WTC11 (cell line): ENCODE results near the gene SYT7. TPM values are rescaled to one million over a fixed set of nuclear protein-coding genes. Genes with fewer than 3 reads are reported as not detected.

Experiments used
- ATAC-seq: fragments of 200-7000 bp; cut with Tn5 transposase; 2 replicates; pipeline ENCODE4 v1.10.0; 2021; ENCODE audit warnings: mild to moderate bottlenecking, moderate library complexity
- CTCF ChIA-PET: fragments of 300-600 bp; sonication (Branson Sonifier 250); formaldehyde crosslinking; loops from one replicate; lab custom pipeline; 2021; ENCODE audit warnings: antibody characterized with exemption; lab: Charles Lee
- POLR2A ChIA-PET: fragments of 350-600 bp; sonication (Branson Sonifier 250); formaldehyde crosslinking; loops from one replicate; lab custom pipeline; 2021; ENCODE audit warnings: antibody characterized with exemption; lab: Charles Lee
- DNase-seq: peaks from one replicate; pipeline ENCODE4 v3.0.0; 2021; ENCODE audit warnings: low spot score
- H3K27ac Mint-ChIP-seq: 2 replicates; pipeline ENCODE4 v1.8.0; 2021; ENCODE audit warnings: mixed read lengths
- H3K27me3 Mint-ChIP-seq: 2 replicates; pipeline ENCODE4 v1.8.0; 2021; ENCODE audit warnings: low read depth, mild to moderate bottlenecking, moderate library complexity, mixed read lengths
- H3K36me3 Mint-ChIP-seq: 2 replicates; pipeline ENCODE4 v1.8.0; 2021; ENCODE audit warnings: mixed read lengths
- H3K4me1 Mint-ChIP-seq: 2 replicates; pipeline ENCODE4 v1.8.0; 2022; ENCODE audit warnings: mixed read lengths
- H3K4me3 Mint-ChIP-seq: 2 replicates; pipeline ENCODE4 v1.8.0; 2021; ENCODE audit warnings: mild to moderate bottlenecking, moderate library complexity, mixed read lengths
- H3K9me3 Mint-ChIP-seq: 2 replicates; pipeline ENCODE4 v1.8.0; 2021; ENCODE audit warnings: mixed read lengths
- ATF1 ChIP-seq: sonication (generic); formaldehyde crosslinking; IDR thresholded peaks from 2 replicates; pipeline ENCODE4 v1.8.1; 2023; ENCODE audit warnings: mild to moderate bottlenecking, moderate library complexity, missing genetic modification reagents
- CREM ChIP-seq: sonication (generic); formaldehyde crosslinking; IDR thresholded peaks from 2 replicates; pipeline ENCODE4 v1.8.1; 2022; ENCODE audit warnings: mild to moderate bottlenecking, missing genetic modification reagents, moderate library complexity
- ESRRA ChIP-seq: sonication (generic); formaldehyde crosslinking; IDR thresholded peaks from 2 replicates; pipeline ENCODE4 v1.8.1; 2022; ENCODE audit warnings: mild to moderate bottlenecking, missing genetic modification reagents, borderline replicate concordance
- IRF2 ChIP-seq: sonication (generic); formaldehyde crosslinking; IDR thresholded peaks from 2 replicates; pipeline ENCODE4 v1.8.0; 2022; ENCODE audit warnings: low read depth, missing genetic modification reagents, borderline replicate concordance
- OVOL2 ChIP-seq: fragments of 250-450 bp; sonication (Bioruptor Pico); IDR thresholded peaks from 2 replicates; pipeline ENCODE4 v1.9.0; 2021; ENCODE audit warnings: mild to moderate bottlenecking, borderline replicate concordance
- RORB ChIP-seq: fragments of 250-450 bp; sonication (Bioruptor Pico); IDR thresholded peaks from 2 replicates; pipeline ENCODE4 v1.9.0; 2021; ENCODE audit warnings: mild to moderate bottlenecking
- SP1 ChIP-seq: sonication (generic); formaldehyde crosslinking; conservative IDR thresholded peaks from 2 replicates; pipeline ENCODE4 v1.8.1; 2022; ENCODE audit warnings: missing genetic modification reagents
- TEAD4 ChIP-seq: sonication (generic); formaldehyde crosslinking; IDR thresholded peaks from 2 replicates; pipeline ENCODE4 v1.8.0; 2022; ENCODE audit warnings: mild to moderate bottlenecking, missing genetic modification reagents
- TP53 ChIP-seq: sonication (generic); formaldehyde crosslinking; IDR thresholded peaks from 2 replicates; pipeline ENCODE4 v1.8.1; 2023; ENCODE audit warnings: mild to moderate bottlenecking, missing genetic modification reagents
- ZNF121 ChIP-seq: sonication (generic); formaldehyde crosslinking; IDR thresholded peaks from 2 replicates; pipeline ENCODE4 v1.8.0; 2023; ENCODE audit warnings: missing genetic modification reagents
- ZNF138 ChIP-seq: sonication (generic); formaldehyde crosslinking; conservative IDR thresholded peaks from 2 replicates; pipeline ENCODE4 v1.8.1; 2022; ENCODE audit warnings: mild to moderate bottlenecking, moderate library complexity, missing genetic modification reagents
- ZNF416 ChIP-seq: fragments of 250-450 bp; sonication (Bioruptor Pico); IDR thresholded peaks from 2 replicates; pipeline ENCODE4 v1.9.0; 2021; ENCODE audit warnings: mild to moderate bottlenecking, inconsistent platforms
- ZNF423 ChIP-seq: fragments of 250-450 bp; sonication (Bioruptor Pico); IDR thresholded peaks from 2 replicates; pipeline ENCODE4 v2.1.2; 2022; ENCODE audit warnings: mild to moderate bottlenecking, moderate library complexity
- total RNA-seq: library from RNA; stranded (reverse); gene quantifications from 3 replicates; pipeline ENCODE4 v1.2.3, GENCODE V29; 2021
- TF ChIP-seq, protein P1 (sequence below): fragments of 250-450 bp; sonication (Bioruptor Pico); IDR thresholded peaks from 2 replicates; pipeline ENCODE4 v1.9.0; 2021; ENCODE audit warnings: mild to moderate bottlenecking
- TF ChIP-seq, protein P2 (sequence below): sonication (generic); formaldehyde crosslinking; IDR thresholded peaks from 2 replicates; pipeline ENCODE4 v1.8.0; 2022; ENCODE audit warnings: mild to moderate bottlenecking, missing genetic modification reagents
- TF ChIP-seq, protein P3 (sequence below): fragments of 250-450 bp; sonication (Bioruptor Pico); IDR thresholded peaks from 2 replicates; pipeline ENCODE4 v1.8.0; 2021; ENCODE audit warnings: mild to moderate bottlenecking
- TF ChIP-seq, protein P4 (sequence below): sonication (generic); formaldehyde crosslinking; IDR thresholded peaks from 2 replicates; pipeline ENCODE4 v1.8.1; 2022; ENCODE audit warnings: low read depth, missing genetic modification reagents, borderline replicate concordance
- TF ChIP-seq, protein P5 (sequence below): sonication (generic); formaldehyde crosslinking; IDR thresholded peaks from 2 replicates; pipeline ENCODE4 v1.8.0; 2023; ENCODE audit warnings: mild to moderate bottlenecking, missing genetic modification reagents

Gene SYT7
- total RNA-seq, 1 experiment from 2014 or later = 12.5 TPM

DNA sequence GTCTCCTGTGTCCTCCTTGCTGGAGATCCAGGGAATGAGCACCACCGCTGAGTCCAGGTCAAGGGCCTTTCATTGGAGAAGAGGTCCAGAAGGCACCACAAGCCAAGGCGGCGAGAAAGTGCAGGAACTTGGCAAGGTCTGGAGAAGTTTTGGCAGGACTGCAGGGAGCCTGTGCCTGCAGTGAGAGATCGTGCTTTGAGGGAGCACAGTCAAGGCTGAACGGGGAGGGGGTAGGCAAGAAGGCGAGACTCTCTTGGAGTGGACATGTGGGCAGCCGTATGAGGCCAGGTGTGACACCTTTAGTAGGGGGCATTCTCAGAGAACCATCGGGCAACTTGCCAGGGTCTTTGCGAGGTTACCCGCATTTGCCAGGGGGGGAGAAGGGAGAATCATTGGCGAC, 41.9 kb downstream of the SYT7 start:
- H3K4me1 Mint-ChIP-seq = peaks cover 43% of the 10 kb centered on the region
- DNase-seq = no peak
- no peaks in the 10 kb centered on the region for H3K27me3 Mint-ChIP-seq
- no peak for ATAC-seq
- H3K4me3 Mint-ChIP-seq = no peak overlapping the region
- no peaks in the 10 kb centered on the region for H3K9me3 Mint-ChIP-seq
- 0 out of 2 replicates have a peak overlapping the region, but pooled peaks have one; percentile 8 for H3K27ac Mint-ChIP-seq
- ChIA-PET CTCF (interaction anchor here (1.3 to 11.4 kb wide), 10 partner anchors 9 to 100 kb away, joined by 3 to 174 read pairs (median 6); partner anchors contain the start of gene LRRC10B), POLR2A (no interaction called here)
- H3K36me3 Mint-ChIP-seq = no peaks in the 10 kb centered on the region
- TF ChIP-seq OVOL2 (CRISPR knock-in tag) (no peak), ATF1 (no peak), ZNF416 (no peak), ZNF121 (CRISPR knock-in tag) (no peak), TP53 (CRISPR knock-in tag) (no peak), RORB (CRISPR knock-in tag) (no peak), TEAD4 (CRISPR knock-in tag) (no peak), IRF2 (CRISPR knock-in tag) (no peak), ZNF138 (no peak), CREM (no peak), SP1 (CRISPR knock-in tag) (no peak), ZNF423 (CRISPR knock-in tag) (no peak)
- TF ChIP-seq, protein P1, sequence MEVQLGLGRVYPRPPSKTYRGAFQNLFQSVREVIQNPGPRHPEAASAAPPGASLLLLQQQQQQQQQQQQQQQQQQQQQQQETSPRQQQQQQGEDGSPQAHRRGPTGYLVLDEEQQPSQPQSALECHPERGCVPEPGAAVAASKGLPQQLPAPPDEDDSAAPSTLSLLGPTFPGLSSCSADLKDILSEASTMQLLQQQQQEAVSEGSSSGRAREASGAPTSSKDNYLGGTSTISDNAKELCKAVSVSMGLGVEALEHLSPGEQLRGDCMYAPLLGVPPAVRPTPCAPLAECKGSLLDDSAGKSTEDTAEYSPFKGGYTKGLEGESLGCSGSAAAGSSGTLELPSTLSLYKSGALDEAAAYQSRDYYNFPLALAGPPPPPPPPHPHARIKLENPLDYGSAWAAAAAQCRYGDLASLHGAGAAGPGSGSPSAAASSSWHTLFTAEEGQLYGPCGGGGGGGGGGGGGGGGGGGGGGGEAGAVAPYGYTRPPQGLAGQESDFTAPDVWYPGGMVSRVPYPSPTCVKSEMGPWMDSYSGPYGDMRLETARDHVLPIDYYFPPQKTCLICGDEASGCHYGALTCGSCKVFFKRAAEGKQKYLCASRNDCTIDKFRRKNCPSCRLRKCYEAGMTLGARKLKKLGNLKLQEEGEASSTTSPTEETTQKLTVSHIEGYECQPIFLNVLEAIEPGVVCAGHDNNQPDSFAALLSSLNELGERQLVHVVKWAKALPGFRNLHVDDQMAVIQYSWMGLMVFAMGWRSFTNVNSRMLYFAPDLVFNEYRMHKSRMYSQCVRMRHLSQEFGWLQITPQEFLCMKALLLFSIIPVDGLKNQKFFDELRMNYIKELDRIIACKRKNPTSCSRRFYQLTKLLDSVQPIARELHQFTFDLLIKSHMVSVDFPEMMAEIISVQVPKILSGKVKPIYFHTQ = no peak
- TF ChIP-seq, protein P2, sequence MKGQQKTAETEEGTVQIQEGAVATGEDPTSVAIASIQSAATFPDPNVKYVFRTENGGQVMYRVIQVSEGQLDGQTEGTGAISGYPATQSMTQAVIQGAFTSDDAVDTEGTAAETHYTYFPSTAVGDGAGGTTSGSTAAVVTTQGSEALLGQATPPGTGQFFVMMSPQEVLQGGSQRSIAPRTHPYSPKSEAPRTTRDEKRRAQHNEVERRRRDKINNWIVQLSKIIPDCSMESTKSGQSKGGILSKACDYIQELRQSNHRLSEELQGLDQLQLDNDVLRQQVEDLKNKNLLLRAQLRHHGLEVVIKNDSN (CRISPR knock-in tag) = no peak
- TF ChIP-seq, protein P3, sequence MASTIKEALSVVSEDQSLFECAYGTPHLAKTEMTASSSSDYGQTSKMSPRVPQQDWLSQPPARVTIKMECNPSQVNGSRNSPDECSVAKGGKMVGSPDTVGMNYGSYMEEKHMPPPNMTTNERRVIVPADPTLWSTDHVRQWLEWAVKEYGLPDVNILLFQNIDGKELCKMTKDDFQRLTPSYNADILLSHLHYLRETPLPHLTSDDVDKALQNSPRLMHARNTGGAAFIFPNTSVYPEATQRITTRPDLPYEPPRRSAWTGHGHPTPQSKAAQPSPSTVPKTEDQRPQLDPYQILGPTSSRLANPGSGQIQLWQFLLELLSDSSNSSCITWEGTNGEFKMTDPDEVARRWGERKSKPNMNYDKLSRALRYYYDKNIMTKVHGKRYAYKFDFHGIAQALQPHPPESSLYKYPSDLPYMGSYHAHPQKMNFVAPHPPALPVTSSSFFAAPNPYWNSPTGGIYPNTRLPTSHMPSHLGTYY (CRISPR knock-in tag) = no peak
- TF ChIP-seq, protein P4, sequence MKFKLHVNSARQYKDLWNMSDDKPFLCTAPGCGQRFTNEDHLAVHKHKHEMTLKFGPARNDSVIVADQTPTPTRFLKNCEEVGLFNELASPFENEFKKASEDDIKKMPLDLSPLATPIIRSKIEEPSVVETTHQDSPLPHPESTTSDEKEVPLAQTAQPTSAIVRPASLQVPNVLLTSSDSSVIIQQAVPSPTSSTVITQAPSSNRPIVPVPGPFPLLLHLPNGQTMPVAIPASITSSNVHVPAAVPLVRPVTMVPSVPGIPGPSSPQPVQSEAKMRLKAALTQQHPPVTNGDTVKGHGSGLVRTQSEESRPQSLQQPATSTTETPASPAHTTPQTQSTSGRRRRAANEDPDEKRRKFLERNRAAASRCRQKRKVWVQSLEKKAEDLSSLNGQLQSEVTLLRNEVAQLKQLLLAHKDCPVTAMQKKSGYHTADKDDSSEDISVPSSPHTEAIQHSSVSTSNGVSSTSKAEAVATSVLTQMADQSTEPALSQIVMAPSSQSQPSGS (CRISPR knock-in tag) = no peak

DNA sequence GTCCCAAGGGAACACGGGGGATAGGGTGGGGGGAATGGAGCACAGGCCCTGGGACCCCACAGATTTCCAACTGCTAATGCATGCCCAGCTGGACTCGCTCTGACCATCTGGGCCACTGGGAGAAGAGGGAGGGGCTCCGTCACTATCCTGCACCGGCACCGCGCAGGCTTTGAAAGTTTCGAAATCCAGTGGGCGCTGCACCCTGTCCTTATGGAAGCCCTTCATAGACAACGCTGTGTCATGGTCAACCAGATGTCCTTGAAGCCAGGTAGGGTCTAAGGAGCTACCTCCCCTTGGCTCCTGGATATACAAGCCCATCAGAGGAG, 42.3 kb downstream of the SYT7 start:
- no peaks in the 10 kb centered on the region for H3K27me3 Mint-ChIP-seq
- ChIA-PET POLR2A (no interaction called here), CTCF (interaction anchor here (1.5 to 8.3 kb wide), 4 partner anchors 23 to 61 kb away, joined by 3 to 68 read pairs (median 11); no protein-coding TSS in a partner anchor)
- peaks cover 43% of the 10 kb centered on the region for H3K4me1 Mint-ChIP-seq
- ATAC-seq (no peak), DNase-seq (no peak)
- TF ChIP-seq TEAD4 (CRISPR knock-in tag) (no peak), ESRRA (CRISPR knock-in tag) (no peak), SP1 (CRISPR knock-in tag) (no peak)
- TF ChIP-seq, protein P5, sequence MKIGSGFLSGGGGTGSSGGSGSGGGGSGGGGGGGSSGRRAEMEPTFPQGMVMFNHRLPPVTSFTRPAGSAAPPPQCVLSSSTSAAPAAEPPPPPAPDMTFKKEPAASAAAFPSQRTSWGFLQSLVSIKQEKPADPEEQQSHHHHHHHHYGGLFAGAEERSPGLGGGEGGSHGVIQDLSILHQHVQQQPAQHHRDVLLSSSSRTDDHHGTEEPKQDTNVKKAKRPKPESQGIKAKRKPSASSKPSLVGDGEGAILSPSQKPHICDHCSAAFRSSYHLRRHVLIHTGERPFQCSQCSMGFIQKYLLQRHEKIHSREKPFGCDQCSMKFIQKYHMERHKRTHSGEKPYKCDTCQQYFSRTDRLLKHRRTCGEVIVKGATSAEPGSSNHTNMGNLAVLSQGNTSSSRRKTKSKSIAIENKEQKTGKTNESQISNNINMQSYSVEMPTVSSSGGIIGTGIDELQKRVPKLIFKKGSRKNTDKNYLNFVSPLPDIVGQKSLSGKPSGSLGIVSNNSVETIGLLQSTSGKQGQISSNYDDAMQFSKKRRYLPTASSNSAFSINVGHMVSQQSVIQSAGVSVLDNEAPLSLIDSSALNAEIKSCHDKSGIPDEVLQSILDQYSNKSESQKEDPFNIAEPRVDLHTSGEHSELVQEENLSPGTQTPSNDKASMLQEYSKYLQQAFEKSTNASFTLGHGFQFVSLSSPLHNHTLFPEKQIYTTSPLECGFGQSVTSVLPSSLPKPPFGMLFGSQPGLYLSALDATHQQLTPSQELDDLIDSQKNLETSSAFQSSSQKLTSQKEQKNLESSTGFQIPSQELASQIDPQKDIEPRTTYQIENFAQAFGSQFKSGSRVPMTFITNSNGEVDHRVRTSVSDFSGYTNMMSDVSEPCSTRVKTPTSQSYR = no peak
- no peak overlapping the region for H3K4me3 Mint-ChIP-seq
- no peaks in the 10 kb centered on the region for H3K9me3 Mint-ChIP-seq
- no peaks in the 10 kb centered on the region for H3K36me3 Mint-ChIP-seq
- no peak overlapping the region for H3K27ac Mint-ChIP-seq
